ENCODE measurements around the gene MGMT.

GRCh38 chr10:129544205-129545202 lies 77.5 kb downstream of the MGMT start:
- TF ChIP-seq CTCF (IDR thresholded peaks at IDR 0.05) = no peak
- no peak for TF ChIP-seq POLR2A (IDR thresholded peaks at IDR 0.05)
- TF ChIP-seq POLR2AphosphoS5 (IDR thresholded peaks at IDR 0.05) = no peak
- no peak for TF ChIP-seq EP300 (IDR thresholded peaks at IDR 0.05)
